GM12892 (cell line): ENCODE results near the gene FGF8. TPM values are rescaled to one million over a fixed set of nuclear protein-coding genes. Genes with fewer than 3 reads are reported as not detected.

Experiments used
- DNase-seq: peaks from one replicate; pipeline ENCODE4 v3.0.0; 2011; ENCODE audit not compliant: insufficient read length
- FAIRE-seq: peaks from 2 replicates; lab custom pipeline; 2011; peaks lifted over from hg19 to GRCh38; lab: Jason Lieb, UNC
- POLR2A ChIP-seq: IDR thresholded peaks from 2 replicates; pipeline ENCODE4 v1.6.1; 2011; ENCODE audit warnings: low read depth, low read length, control low read depth
- POLR2AphosphoS5 ChIP-seq: IDR thresholded peaks from 2 replicates; pipeline ENCODE4 v1.6.1; 2011; ENCODE audit warnings: low read depth, low read length, control low read depth
- TAF1 ChIP-seq: IDR thresholded peaks from 2 replicates; pipeline ENCODE4 v1.6.1; 2011; ENCODE audit warnings: low read depth, mild to moderate bottlenecking, control low read depth, low read length, borderline replicate concordance
- polyA plus RNA-seq: library from polyadenylated mRNA; unstranded; fragments of >200 nt; gene quantifications from one replicate; pipeline ENCODE4 v1.2.1, GENCODE V29; 2012; ENCODE audit warnings: missing spikeins, inconsistent platforms; ENCODE audit not compliant: missing spikeins

Gene FGF8, protein sequence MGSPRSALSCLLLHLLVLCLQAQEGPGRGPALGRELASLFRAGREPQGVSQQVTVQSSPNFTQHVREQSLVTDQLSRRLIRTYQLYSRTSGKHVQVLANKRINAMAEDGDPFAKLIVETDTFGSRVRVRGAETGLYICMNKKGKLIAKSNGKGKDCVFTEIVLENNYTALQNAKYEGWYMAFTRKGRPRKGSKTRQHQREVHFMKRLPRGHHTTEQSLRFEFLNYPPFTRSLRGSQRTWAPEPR
- not detected for polyA plus RNA-seq

DNA sequence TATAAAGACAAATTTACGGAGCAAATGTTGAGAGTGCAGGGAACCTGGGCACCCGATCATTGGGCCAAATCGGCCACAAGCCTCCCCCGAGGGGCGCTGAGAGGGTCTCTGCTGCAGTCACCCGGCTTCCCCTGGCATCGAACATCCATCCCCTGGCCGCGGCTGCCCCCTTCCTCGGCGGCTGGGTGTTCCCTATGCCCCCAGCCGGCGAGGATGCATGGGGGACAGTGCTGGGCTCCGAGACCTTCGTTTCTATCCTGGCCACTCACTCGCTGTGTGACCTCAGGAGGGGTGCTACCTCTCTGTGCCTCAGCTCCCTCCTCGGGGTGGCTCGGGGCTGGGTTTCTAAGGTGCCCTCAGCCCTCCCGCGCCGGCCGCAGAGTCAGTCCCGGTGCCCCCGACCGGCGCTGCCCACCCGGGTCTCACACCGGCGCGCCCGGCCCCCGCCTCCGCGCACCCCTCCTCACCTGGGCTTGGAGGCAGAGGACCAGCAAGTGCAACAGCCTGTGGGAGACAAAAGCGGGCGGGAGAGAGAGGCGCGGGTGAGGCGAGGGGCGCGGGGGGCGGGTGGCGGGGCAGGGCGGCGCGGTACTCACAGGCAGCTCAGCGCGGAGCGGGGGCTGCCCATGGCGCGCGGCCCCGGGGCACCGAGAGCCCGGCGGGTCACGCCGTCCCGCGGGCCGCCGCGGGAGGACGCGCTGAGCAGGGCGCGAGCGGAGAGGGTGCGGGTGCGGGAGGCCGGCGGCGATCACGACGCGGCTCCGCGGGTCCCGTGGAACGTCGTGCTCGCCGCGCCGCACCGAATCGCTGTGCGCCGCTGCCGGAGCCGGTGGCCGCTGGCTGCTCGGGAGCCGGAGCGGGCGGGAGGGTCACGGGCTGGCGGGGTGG lies at the start of gene FGF8:
TSS of gene FGF8 (minus strand) at position 842 of the 888 bp plus-strand sequence. CDS start at position 628, 214 bp downstream.
- DNase-seq: no peak
- no peak for TF ChIP-seq TAF1
- TF ChIP-seq POLR2A: no peak
- TF ChIP-seq POLR2AphosphoS5: no peak
- FAIRE-seq: no peak

DNA sequence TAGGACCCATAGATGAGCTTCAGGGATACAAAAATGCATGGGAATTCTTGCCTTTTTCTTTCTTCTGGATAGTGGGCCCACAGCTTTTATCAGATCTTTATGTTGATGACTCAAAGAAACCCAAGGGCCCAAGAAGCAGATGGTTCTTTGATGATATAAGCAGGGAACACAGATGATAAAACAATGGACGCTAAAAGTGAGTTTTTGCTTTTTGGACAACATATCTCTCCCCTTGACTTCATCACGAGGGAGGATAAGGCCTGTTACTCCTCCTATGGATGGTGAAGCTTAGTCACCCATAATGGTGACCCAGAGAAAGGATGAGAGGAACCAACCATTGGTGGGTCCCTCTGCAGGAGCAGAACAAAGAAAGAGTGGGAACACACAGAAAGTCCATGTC lies 48.8 kb upstream of the FGF8 start:
- FAIRE-seq (no peak), DNase-seq (no peak)
- TF ChIP-seq POLR2AphosphoS5: no peak
- no peak for TF ChIP-seq POLR2A
- TF ChIP-seq TAF1: no peak

DNA sequence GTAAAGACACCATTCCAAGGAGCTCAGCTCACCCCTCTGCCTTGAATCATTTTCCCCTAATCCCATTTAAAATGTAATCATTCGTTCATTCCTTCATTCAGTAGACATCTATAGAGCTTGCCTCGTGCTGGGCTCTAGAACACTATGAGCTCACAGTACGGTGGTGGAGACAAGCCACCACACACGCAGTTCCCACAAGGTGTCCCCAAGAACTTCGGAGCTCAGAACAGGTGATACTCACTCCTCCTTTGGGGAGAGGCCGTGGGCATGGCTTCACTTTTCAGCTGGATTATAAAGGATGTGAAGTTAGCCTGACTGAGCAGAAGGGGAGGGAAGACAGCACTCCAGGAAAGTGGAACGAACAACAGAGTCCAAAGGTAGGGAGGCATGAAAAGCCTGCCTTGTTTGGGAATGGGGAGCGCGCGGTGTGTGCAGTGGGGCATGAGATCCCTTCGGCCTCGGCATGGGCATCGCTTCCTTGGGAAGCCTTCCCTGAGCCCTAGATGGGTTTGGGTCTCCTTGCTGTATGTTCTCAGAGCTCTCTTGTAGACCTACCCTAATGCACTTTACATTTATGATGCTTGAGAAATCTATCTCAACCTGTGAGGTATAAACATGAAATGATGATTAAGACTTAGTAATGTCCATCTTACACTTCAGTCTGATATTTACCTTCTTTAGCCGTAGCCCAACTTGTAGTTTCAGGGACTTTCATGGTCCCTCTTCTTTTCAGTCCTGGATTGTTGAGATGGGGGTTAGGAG lies 43.1 kb upstream of the FGF8 start:
- DNase-seq (no peak), FAIRE-seq (no peak)
- TF ChIP-seq POLR2AphosphoS5 (no peak), POLR2A (no peak), TAF1 (no peak)

DNA sequence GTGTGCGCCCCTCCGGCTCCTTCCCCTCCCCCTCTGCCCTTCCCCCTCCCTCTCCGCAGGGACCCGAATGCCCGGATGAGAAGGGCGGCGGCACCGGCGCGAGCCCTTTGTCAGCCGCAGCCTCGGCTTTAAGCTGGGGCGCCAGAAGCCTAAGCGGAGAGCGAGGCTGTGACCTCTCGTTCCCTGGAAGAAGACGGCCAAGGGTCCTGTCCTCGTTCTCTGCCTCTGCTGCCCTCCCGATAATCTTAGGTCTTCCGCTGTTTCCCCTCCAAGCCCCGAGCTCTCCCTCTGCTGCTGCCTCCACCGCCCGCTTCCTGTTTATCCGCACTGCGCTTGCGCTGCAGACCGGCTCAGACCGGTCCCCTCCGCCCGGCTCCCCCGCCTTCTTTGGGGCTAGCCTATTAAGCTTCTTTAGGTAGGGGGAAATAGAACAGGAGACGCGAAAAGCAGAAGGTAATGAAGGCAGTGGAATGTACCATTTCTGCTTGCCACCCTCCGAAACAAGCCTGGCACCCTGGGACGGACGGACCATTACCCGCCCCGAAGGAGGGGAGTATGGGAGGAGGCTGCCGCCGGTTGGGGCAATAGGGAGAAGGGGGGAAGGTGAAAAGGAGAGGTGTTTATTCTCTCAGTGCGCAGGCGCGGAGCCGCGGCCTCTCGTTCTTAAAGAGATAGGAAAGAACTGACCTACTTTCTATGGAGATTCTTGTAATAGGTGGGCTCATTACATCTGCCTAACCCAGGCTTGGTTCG lies 42.4 kb upstream of the FGF8 start, which contains the start of gene OGA:
TSS of gene OGA (minus strand) at position 326 of the 753 bp plus-strand sequence. CDS start 422 bp downstream, outside the sequence.
- peak; percentile 97 for FAIRE-seq
- TF ChIP-seq POLR2A: peak; percentile 95
- peak; percentile 94 for TF ChIP-seq POLR2AphosphoS5
- TF ChIP-seq TAF1: peak; percentile 99
- peak; percentile 92 for DNase-seq

DNA sequence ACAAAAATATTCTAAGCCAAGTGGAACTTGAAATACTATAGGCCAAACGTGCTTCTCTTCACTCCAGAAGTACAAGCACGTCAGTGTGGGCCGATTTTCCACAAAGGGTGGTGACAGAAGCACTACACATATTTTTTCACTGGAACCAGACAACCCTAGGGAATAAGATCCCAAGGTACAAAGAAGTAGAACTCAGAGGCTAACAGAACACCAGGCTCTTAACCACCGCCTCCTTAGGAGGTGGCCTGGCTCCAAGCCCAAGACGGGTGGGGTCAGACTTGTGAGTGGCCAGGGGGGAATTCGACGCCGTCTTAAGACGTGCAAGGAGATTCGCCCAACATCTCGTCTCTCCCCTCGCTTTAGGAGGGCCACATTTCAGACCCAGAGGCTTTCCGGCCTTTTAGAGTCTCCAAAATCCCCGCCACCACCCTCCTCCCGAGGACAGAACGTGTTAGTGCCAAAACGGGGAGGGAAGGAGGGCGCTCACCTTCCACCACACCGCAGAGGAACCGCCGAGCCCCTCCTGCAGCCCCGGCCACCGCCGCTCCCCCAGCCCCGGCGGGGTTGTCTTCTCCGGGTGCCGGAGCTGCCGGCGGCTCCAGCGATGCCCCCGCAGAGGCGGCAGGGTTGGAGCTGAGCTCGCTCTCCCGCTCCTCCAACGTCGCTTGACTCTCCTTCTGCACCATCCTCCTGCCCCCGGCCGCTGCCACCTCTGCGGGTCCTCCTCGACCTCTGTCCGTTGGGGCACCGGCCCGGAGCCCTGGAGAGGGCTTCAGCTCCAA lies 41.6 kb upstream of the FGF8 start:
- no peak for DNase-seq
- TF ChIP-seq POLR2AphosphoS5 (no peak; the same call in none of the 2 replicates), TAF1 (no peak), POLR2A (no peak)
- no peak for FAIRE-seq

DNA sequence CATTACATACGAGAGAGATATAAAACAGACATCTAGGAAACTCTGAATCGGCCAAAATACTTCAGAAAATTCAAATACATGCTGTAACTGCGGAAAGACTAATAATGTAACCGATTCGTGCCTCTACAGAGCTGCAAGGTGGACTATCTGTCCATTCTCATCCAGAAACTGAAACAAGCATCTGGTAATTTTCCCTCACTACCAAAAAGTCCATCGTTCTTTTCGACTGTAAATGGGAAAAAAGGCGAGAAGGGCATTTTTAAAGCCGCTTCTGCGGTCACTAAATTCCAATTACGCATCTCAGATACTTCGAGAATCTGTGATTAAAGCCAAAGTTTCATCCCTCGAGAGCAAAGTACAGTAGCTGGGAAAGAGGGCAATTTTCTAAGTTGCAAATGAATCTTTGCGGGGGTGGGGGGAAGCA lies 41.0 kb upstream of the FGF8 start:
- no peak for FAIRE-seq
- no peak for TF ChIP-seq TAF1
- no peak for DNase-seq

DNA sequence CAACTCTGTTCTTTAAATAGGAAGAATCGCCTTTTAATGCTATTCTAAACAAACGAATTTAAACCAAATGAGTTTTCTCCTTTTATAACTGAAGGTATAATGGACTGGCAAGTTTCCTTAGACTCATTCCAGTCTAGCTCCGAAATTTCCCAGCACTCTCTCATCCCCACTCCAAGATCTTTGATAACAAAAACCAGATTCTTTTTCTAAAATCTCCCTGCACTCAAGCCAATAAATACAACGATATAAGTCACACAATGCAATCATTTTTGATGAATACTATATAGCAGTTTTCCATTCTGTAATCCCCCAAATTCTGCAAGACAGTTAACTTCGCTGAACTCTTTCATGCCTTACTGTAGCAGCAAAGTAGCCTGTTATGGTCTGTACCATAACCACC lies 40.5 kb upstream of the FGF8 start:
- TF ChIP-seq TAF1: no peak
- no peak for TF ChIP-seq POLR2A
- TF ChIP-seq POLR2AphosphoS5: no peak
- FAIRE-seq: no peak
- DNase-seq: no peak

DNA sequence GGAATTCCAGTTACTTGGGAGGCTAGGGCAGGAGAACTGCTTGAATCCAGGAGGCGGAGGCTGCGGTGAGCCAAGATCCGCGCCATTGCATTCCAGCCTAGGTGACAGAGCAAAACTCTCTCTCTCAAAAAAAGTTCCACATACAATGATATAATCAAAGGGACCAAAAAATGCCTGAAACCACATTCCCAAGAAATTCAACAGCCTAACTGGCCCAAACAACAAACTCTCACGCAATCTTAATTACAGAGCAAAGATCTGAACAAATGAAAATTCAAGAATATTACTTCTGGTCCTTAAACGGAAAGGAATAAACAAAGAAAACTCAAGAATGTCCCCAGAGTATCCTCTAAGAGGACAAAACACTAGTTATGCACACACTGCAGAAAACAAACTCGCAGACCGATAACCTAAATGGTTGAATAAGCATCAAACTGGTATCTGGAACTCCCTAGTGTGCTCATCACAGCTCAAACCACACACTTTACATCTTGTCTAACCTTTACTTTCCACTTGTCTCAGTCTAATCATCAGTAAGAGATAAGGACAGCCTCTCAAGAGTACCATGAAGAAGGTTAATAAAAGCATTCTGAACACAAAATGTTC lies 38.7 kb upstream of the FGF8 start:
- FAIRE-seq: peak; percentile 87
- TF ChIP-seq POLR2A (no peak), POLR2AphosphoS5 (no peak)
- DNase-seq: no peak

DNA sequence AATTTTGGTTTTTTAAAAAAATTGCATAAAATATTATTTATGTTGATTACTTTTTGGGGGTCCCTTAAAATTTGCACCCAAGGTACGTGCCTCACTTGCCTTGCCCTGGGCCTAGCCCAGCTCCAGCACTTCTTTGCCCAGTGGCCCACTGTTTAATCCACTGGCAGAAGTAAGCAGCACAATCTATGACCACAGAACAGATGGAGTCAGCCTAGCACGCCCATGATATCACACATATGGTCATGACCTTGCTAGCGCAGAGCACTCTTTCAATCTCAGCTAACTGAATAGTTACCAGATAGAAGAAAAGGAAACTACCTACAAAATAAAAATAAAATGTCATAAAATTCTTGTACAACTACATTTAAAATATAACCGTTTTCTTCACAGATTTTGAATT lies 36.7 kb upstream of the FGF8 start:
- FAIRE-seq (no peak), DNase-seq (no peak)
- TF ChIP-seq POLR2AphosphoS5 (no peak), POLR2A (no peak), TAF1 (no peak)

DNA sequence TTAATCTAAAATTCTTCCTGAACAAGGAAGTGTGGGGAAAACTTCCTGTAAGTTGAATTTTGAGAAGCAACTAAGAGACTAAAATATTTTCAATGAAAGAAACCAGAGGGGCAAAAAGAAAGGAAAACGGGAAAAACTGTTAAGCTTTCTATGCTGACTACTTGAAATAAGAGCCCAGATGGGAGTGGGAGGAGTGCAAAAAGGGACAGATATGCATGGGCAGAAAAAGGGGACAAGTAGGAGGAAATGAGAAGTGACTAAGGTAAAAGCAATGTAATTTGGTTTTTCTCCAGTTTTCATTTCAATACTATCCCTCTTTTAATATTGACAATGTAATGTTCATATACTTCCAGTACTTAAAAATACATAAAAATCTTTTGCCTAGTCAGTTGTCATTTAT lies 31.2 kb upstream of the FGF8 start:
- TF ChIP-seq POLR2AphosphoS5 (no peak), TAF1 (no peak), POLR2A (no peak)
- FAIRE-seq: no peak
- DNase-seq: no peak
